GM10266 (cell line): ENCODE results near the gene FBXO31.

Experiments
- DNase-seq: peaks from one replicate; pipeline ENCODE4 v3.0.0; 2012; ENCODE audit errors: extremely low spot score
- CTCF ChIP-seq: IDR thresholded peaks from 2 replicates; pipeline ENCODE4 v1.5.1; 2012; ENCODE audit warnings: mild to moderate bottlenecking, low read depth; ENCODE audit not compliant: control insufficient read depth, insufficient read depth; ENCODE audit errors: missing control alignments

FBXO31 gene

GRCh38 chr16:87332150-87332549, 51.4 kb downstream of the FBXO31 start:
- TF ChIP-seq CTCF, result no peak
- DNase-seq, result no peak

- no peak for TF ChIP-seq CTCF
- DNase-seq, result no peak
These were observed 52.3 kb downstream of the FBXO31 start for GRCh38 chr16:87331241-87331801.

GRCh38 chr16:87330646-87331045, 52.9 kb downstream of the FBXO31 start:
- DNase-seq, result no peak
- TF ChIP-seq CTCF, result no peak

- DNase-seq, result no peak
- no peak for TF ChIP-seq CTCF
These were observed 53.3 kb downstream of the FBXO31 start for GRCh38 chr16:87330257-87330624.

GRCh38 chr16:87329436-87330256, 53.9 kb downstream of the FBXO31 start:
- TF ChIP-seq CTCF, result no peak

GRCh38 chr16:87328846-87329245, 54.7 kb downstream of the FBXO31 start:
- no peak for DNase-seq
- no peak for TF ChIP-seq CTCF

More at GRCh38 chr16:87329436-87330256, 53.9 kb downstream of the FBXO31 start:
- no peak for DNase-seq
